ENCODE results near the gene CPEB3. TPM values are rescaled to one million over a fixed set of nuclear protein-coding genes. Genes with fewer than 3 reads are reported as not detected.

CPEB3 gene
- total and polyA plus RNA-seq, 4 donors: 2.1 to 8.4 (median 5.1) TPM

GRCh38 chr10:92213049-92213448 is 77.8 kb downstream of the CPEB3 start:
- Histone ChIP-seq H3K9me3 (ENCODE audit: control insufficient read depth in 4 of 4, low read length in 3 of 4) (no peaks in the 10 kb centered on the region), H3K27me3 (ENCODE audit: control insufficient read depth in 4 of 4, insufficient read depth in 4 of 4, low read length in 3 of 4) (no peaks in the 10 kb centered on the region), H3K9ac (ENCODE audit: low read depth in 1 of 2, low read length in 2 of 2) (no peak overlapping the region), H3K36me3 (ENCODE audit: control insufficient read depth in 4 of 4, insufficient read depth in 3 of 4, low read depth in 1 of 4, low read length in 3 of 4) (no peaks in the 10 kb centered on the region), H3K4me3 (ENCODE audit: low read depth in 1 of 3, low read length in 3 of 3) (no peak overlapping the region), H3K4me1 (ENCODE audit: control insufficient read depth in 4 of 4, insufficient read depth in 4 of 4, low read length in 3 of 4) (peaks cover 0 to 1% (median 0%) of the 10 kb centered on the region in 4 donors), H3K27ac (ENCODE audit: low read depth in 1 of 2, low read length in 2 of 2) (no peak overlapping the region)
- no peak for TF ChIP-seq HNF4A (conservative IDR thresholded peaks at IDR 0.05)
- TF ChIP-seq FOXA2 (IDR thresholded peaks at IDR 0.05): no peak
- no peak for TF ChIP-seq HNF4G (IDR thresholded peaks at IDR 0.05)
- no peak for TF ChIP-seq EGR1 (IDR thresholded peaks at IDR 0.05; ENCODE audit: low read depth in 2 of 2)
- no peak for TF ChIP-seq ZBTB33 (IDR thresholded peaks at IDR 0.05)
- TF ChIP-seq FOXA1 (IDR thresholded peaks at IDR 0.05): no peak
- TF ChIP-seq RAD21 (IDR thresholded peaks at IDR 0.05): no peak
- no peak for TF ChIP-seq JUND (IDR thresholded peaks at IDR 0.05)
- no peak for TF ChIP-seq MAX (IDR thresholded peaks at IDR 0.05)
- TF ChIP-seq REST (IDR thresholded peaks at IDR 0.05): no peak
- TF ChIP-seq TAF1 (conservative IDR thresholded peaks at IDR 0.05): no peak
- no peak for TF ChIP-seq RXRA (IDR thresholded peaks at IDR 0.05)
- no peak for DNase-seq (ENCODE audit: low spot score)
- WGBS: 93% methylated on average over 2 of the region's 2 CpGs

- H3K27ac ChIP-seq (ENCODE audit: low read depth in 1 of 2, low read length in 2 of 2): no peak overlapping the region
- no peak overlapping the region for H3K4me3 ChIP-seq (ENCODE audit: low read depth in 1 of 3, low read length in 3 of 3)
- 86% methylated on average over 3 of the region's 3 CpGs for WGBS
- H3K9me3 ChIP-seq (ENCODE audit: control insufficient read depth in 4 of 4, low read length in 3 of 4): no peaks in the 10 kb centered on the region
- H3K4me1 ChIP-seq (ENCODE audit: control insufficient read depth in 4 of 4, insufficient read depth in 4 of 4, low read length in 3 of 4): peaks cover 0 to 1% (median 0%) of the 10 kb centered on the region in 4 donors
- H3K27me3 ChIP-seq (ENCODE audit: control insufficient read depth in 4 of 4, insufficient read depth in 4 of 4, low read length in 3 of 4): no peaks in the 10 kb centered on the region
- no peak for DNase-seq (ENCODE audit: low spot score)
- no peaks in the 10 kb centered on the region for H3K36me3 ChIP-seq (ENCODE audit: control insufficient read depth in 4 of 4, insufficient read depth in 3 of 4, low read depth in 1 of 4, low read length in 3 of 4)
- H3K9ac ChIP-seq (ENCODE audit: low read depth in 1 of 2, low read length in 2 of 2): no peak overlapping the region
- TF ChIP-seq CTCF (IDR thresholded peaks at IDR 0.05; ENCODE audit: low read depth, low read length, missing input control): no peak
Observed at GRCh38 chr10:92208736-92209135, 82.1 kb downstream of the CPEB3 start.

Measured in liver (tissue), 9 donors.